ENCODE measurements around the gene SCN9A. TPM values are rescaled to one million over a fixed set of nuclear protein-coding genes. Genes with fewer than 3 reads are reported as not detected.
"Not testable (repeated sequence)": the region's sequence is repeated elsewhere in the genome, so short reads cannot be mapped to it uniquely, and the experiment has no call there.

Gene SCN9A
- total and polyA plus RNA-seq, 3 experiments from 2014 or later: not detected

- Mint-ChIP-seq H3K27ac (no peak overlapping the region), H3K36me3 (no peaks in the 10 kb centered on the region), H3K27me3 (no peaks in the 10 kb centered on the region), H3K4me1 (no peaks in the 10 kb centered on the region), H3K9me3 (peaks cover 0 to 15% (median 3%) of the 10 kb centered on the region in 5 donors), H3K4me3 (no peak overlapping the region)
- H3K27ac ChIP-seq (ENCODE audit: low read depth, low read length): no peak overlapping the region
- H3K4me1 ChIP-seq (ENCODE audit: insufficient read depth, low read length): no peaks in the 10 kb centered on the region
- H3K9me3 ChIP-seq (ENCODE audit: low read length): no peaks in the 10 kb centered on the region
- no peak overlapping the region for H3K4me3 ChIP-seq (ENCODE audit: low read length)
- H3K27me3 ChIP-seq (ENCODE audit: insufficient read depth, low read length, poor library complexity, severe bottlenecking): no peaks in the 10 kb centered on the region
- DNase-seq: no peak
- no peaks in the 10 kb centered on the region for H3K36me3 ChIP-seq (ENCODE audit: insufficient read depth, low read length)
- POLR2A ChIA-PET: no interaction called here
- CTCF ChIA-PET: no interaction called here
Observed at GRCh38 chr2:166314022-166314759, 61.6 kb downstream of the SCN9A start.

GRCh38 chr2:166312863-166313262, 62.9 kb downstream of the SCN9A start:
- H3K27ac Mint-ChIP-seq; H3K4me1 Mint-ChIP-seq; H3K4me3 Mint-ChIP-seq; H3K4me3 ChIP-seq (ENCODE audit: low read length); H3K9me3 ChIP-seq (ENCODE audit: low read length); H3K36me3 Mint-ChIP-seq; H3K4me1 ChIP-seq (ENCODE audit: insufficient read depth, low read length); H3K27me3 Mint-ChIP-seq; POLR2A ChIA-PET; H3K36me3 ChIP-seq (ENCODE audit: insufficient read depth, low read length); H3K27ac ChIP-seq (ENCODE audit: low read depth, low read length); DNase-seq; CTCF ChIA-PET; H3K27me3 ChIP-seq (ENCODE audit: insufficient read depth, low read length, poor library complexity, severe bottlenecking): not testable (repeated sequence)
- H3K9me3 Mint-ChIP-seq: peaks cover 3 to 15% (median 5%) of the 10 kb centered on the region in 5 donors

GRCh38 chr2:166307326-166307725, 68.4 kb downstream of the SCN9A start:
- no peaks in the 10 kb centered on the region for H3K4me1 Mint-ChIP-seq
- POLR2A ChIA-PET: no interaction called here

GRCh38 chr2:166304656-166305055, 71.1 kb downstream of the SCN9A start:
- no peaks in the 10 kb centered on the region for H3K36me3 Mint-ChIP-seq
- H3K27ac ChIP-seq (ENCODE audit: low read depth, low read length): no peak overlapping the region
- ChIA-PET POLR2A (no interaction called here), CTCF (no interaction called here)
- H3K9me3 Mint-ChIP-seq: peaks cover 0 to 9% (median 2%) of the 10 kb centered on the region in 5 donors
- H3K36me3 ChIP-seq (ENCODE audit: insufficient read depth, low read length): no peaks in the 10 kb centered on the region
- no peak overlapping the region for H3K4me3 Mint-ChIP-seq
- peaks cover 0 to 1% of the 10 kb centered on the region in 2 donors for H3K27me3 Mint-ChIP-seq
- H3K4me3 ChIP-seq (ENCODE audit: low read length): no peak overlapping the region
- no peaks in the 10 kb centered on the region for H3K4me1 ChIP-seq (ENCODE audit: insufficient read depth, low read length)
- H3K9me3 ChIP-seq (ENCODE audit: low read length): no peaks in the 10 kb centered on the region
- H3K27ac Mint-ChIP-seq: no peak overlapping the region
- no peaks in the 10 kb centered on the region for H3K4me1 Mint-ChIP-seq
- H3K27me3 ChIP-seq (ENCODE audit: insufficient read depth, low read length, poor library complexity, severe bottlenecking): no peaks in the 10 kb centered on the region
- no peak for DNase-seq

More at GRCh38 chr2:166307326-166307725, 68.4 kb downstream of the SCN9A start:
- H3K4me1 ChIP-seq (ENCODE audit: insufficient read depth, low read length): no peaks in the 10 kb centered on the region
- Mint-ChIP-seq H3K27me3 (peaks cover 0 to 1% of the 10 kb centered on the region in 2 donors), H3K27ac (no peak overlapping the region), H3K36me3 (no peaks in the 10 kb centered on the region), H3K4me3 (no peak overlapping the region), H3K9me3 (peaks cover 0 to 7% (median 4%) of the 10 kb centered on the region in 5 donors)
- CTCF ChIA-PET: no interaction called here
- H3K36me3 ChIP-seq (ENCODE audit: insufficient read depth, low read length): no peaks in the 10 kb centered on the region
- H3K4me3 ChIP-seq (ENCODE audit: low read length): no peak overlapping the region
- no peaks in the 10 kb centered on the region for H3K9me3 ChIP-seq (ENCODE audit: low read length)
- DNase-seq: no peak
- no peak overlapping the region for H3K27ac ChIP-seq (ENCODE audit: low read depth, low read length)
- H3K27me3 ChIP-seq (ENCODE audit: insufficient read depth, low read length, poor library complexity, severe bottlenecking): no peaks in the 10 kb centered on the region

- Mint-ChIP-seq H3K27me3 (peaks cover 0 to 1% of the 10 kb centered on the region in 2 donors), H3K4me1 (no peaks in the 10 kb centered on the region), H3K4me3 (no peak overlapping the region), H3K27ac (no peak overlapping the region), H3K9me3 (peaks cover 0 to 3% (median 2%) of the 10 kb centered on the region in 5 donors), H3K36me3 (no peaks in the 10 kb centered on the region)
- ChIA-PET POLR2A (no interaction called here), CTCF (no interaction called here)
- Histone ChIP-seq H3K27me3 (ENCODE audit: insufficient read depth, low read length, poor library complexity, severe bottlenecking) (no peaks in the 10 kb centered on the region), H3K4me1 (ENCODE audit: insufficient read depth, low read length) (no peaks in the 10 kb centered on the region), H3K27ac (ENCODE audit: low read depth, low read length) (no peak overlapping the region), H3K9me3 (ENCODE audit: low read length) (no peaks in the 10 kb centered on the region), H3K36me3 (ENCODE audit: insufficient read depth, low read length) (no peaks in the 10 kb centered on the region), H3K4me3 (ENCODE audit: low read length) (no peak overlapping the region)
- DNase-seq: no peak
Observed at GRCh38 chr2:166302036-166302435, 73.7 kb downstream of the SCN9A start.

- no peak for DNase-seq
- no peaks in the 10 kb centered on the region for H3K27me3 ChIP-seq (ENCODE audit: insufficient read depth, low read length, poor library complexity, severe bottlenecking)
- no peak overlapping the region for H3K4me3 Mint-ChIP-seq
- H3K36me3 Mint-ChIP-seq: no peaks in the 10 kb centered on the region
- H3K36me3 ChIP-seq (ENCODE audit: insufficient read depth, low read length): no peaks in the 10 kb centered on the region
- no peaks in the 10 kb centered on the region for H3K4me1 ChIP-seq (ENCODE audit: insufficient read depth, low read length)
- CTCF ChIA-PET: no interaction called here
- H3K9me3 Mint-ChIP-seq: peaks cover 0 to 3% (median 2%) of the 10 kb centered on the region in 5 donors
- no peaks in the 10 kb centered on the region for H3K9me3 ChIP-seq (ENCODE audit: low read length)
- H3K27ac Mint-ChIP-seq: no peak overlapping the region
- POLR2A ChIA-PET: no interaction called here
- H3K27ac ChIP-seq (ENCODE audit: low read depth, low read length): no peak overlapping the region
- no peaks in the 10 kb centered on the region for H3K4me1 Mint-ChIP-seq
- H3K27me3 Mint-ChIP-seq: no peaks in the 10 kb centered on the region
- H3K4me3 ChIP-seq (ENCODE audit: low read length): no peak overlapping the region
Observed at GRCh38 chr2:166297951-166298350, 77.8 kb downstream of the SCN9A start.

- DNase-seq: no peak
- Histone ChIP-seq H3K9me3 (ENCODE audit: low read length) (no peaks in the 10 kb centered on the region), H3K27me3 (ENCODE audit: insufficient read depth, low read length, poor library complexity, severe bottlenecking) (no peaks in the 10 kb centered on the region), H3K27ac (ENCODE audit: low read depth, low read length) (no peak overlapping the region), H3K4me1 (ENCODE audit: insufficient read depth, low read length) (no peaks in the 10 kb centered on the region), H3K4me3 (ENCODE audit: low read length) (no peak overlapping the region), H3K36me3 (ENCODE audit: insufficient read depth, low read length) (no peaks in the 10 kb centered on the region)
- CTCF ChIA-PET: no interaction called here
- POLR2A ChIA-PET: no interaction called here
- Mint-ChIP-seq H3K4me1 (no peaks in the 10 kb centered on the region), H3K27ac (no peak overlapping the region), H3K36me3 (no peaks in the 10 kb centered on the region), H3K9me3 (peaks cover 3 to 7% (median 6%) of the 10 kb centered on the region in 5 donors), H3K4me3 (no peak overlapping the region), H3K27me3 (no peaks in the 10 kb centered on the region)
Observed at GRCh38 chr2:166293984-166294383, 81.8 kb downstream of the SCN9A start.

GRCh38 chr2:166285215-166285614, 90.5 kb downstream of the SCN9A start:
- no peak for DNase-seq
- CTCF ChIA-PET: no interaction called here
- Histone ChIP-seq H3K4me1 (ENCODE audit: insufficient read depth, low read length) (no peaks in the 10 kb centered on the region), H3K27me3 (ENCODE audit: insufficient read depth, low read length, poor library complexity, severe bottlenecking) (no peaks in the 10 kb centered on the region), H3K27ac (ENCODE audit: low read depth, low read length) (no peak overlapping the region), H3K4me3 (ENCODE audit: low read length) (no peak overlapping the region), H3K36me3 (ENCODE audit: insufficient read depth, low read length) (no peaks in the 10 kb centered on the region), H3K9me3 (ENCODE audit: low read length) (no peaks in the 10 kb centered on the region)
- no peak overlapping the region for H3K27ac Mint-ChIP-seq
- POLR2A ChIA-PET: no interaction called here
- H3K4me1 Mint-ChIP-seq: no peaks in the 10 kb centered on the region
- no peaks in the 10 kb centered on the region for H3K27me3 Mint-ChIP-seq
- H3K9me3 Mint-ChIP-seq: peaks cover 0 to 6% (median 2%) of the 10 kb centered on the region in 5 donors
- no peaks in the 10 kb centered on the region for H3K36me3 Mint-ChIP-seq
- H3K4me3 Mint-ChIP-seq: no peak overlapping the region

Measured in CD8-positive, alpha-beta memory T cell (primary cell).